ENCODE data around the gene REEP6.

The REEP6 gene

GRCh38 chr19:1446713-1447481, 44.1 kb upstream of the REEP6 start:
- Histone ChIP-seq H3K27ac (no peak overlapping the region), H3K36me3 (peaks cover 11% of the 10 kb centered on the region), H3K27me3 (ENCODE audit: insufficient read depth, low read depth, severe bottlenecking) (peaks cover 37% of the 10 kb centered on the region), H3K4me3 (ENCODE audit: low read depth, low read length) (peak overlapping the region; percentile 56), H3K9me3 (ENCODE audit: severe bottlenecking) (no peaks in the 10 kb centered on the region)
- no peak for TF ChIP-seq CTCF (IDR thresholded peaks at IDR 0.05; ENCODE audit: low read depth, low read length)
- DNase-seq: peak; percentile 33

GRCh38 chr19:1447504-1447903, 43.5 kb upstream of the REEP6 start:
- Histone ChIP-seq H3K9me3 (ENCODE audit: severe bottlenecking) (no peaks in the 10 kb centered on the region), H3K4me3 (ENCODE audit: low read depth, low read length) (no peak overlapping the region), H3K36me3 (peaks cover 5% of the 10 kb centered on the region), H3K27me3 (ENCODE audit: insufficient read depth, low read depth, severe bottlenecking) (peaks cover 43% of the 10 kb centered on the region), H3K27ac (no peak overlapping the region)
- TF ChIP-seq CTCF (IDR thresholded peaks at IDR 0.05; ENCODE audit: low read depth, low read length): no peak
- DNase-seq: no peak

GRCh38 chr19:1447944-1448343, 43.0 kb upstream of the REEP6 start:
- Histone ChIP-seq H3K4me3 (ENCODE audit: low read depth, low read length) (no peak overlapping the region), H3K9me3 (ENCODE audit: severe bottlenecking) (no peaks in the 10 kb centered on the region), H3K27me3 (ENCODE audit: insufficient read depth, low read depth, severe bottlenecking) (peaks cover 45% of the 10 kb centered on the region), H3K27ac (no peak overlapping the region), H3K36me3 (peaks cover under 1% of the 10 kb centered on the region)
- DNase-seq: no peak
- TF ChIP-seq CTCF (IDR thresholded peaks at IDR 0.05; ENCODE audit: low read depth, low read length): no peak

- TF ChIP-seq CTCF (IDR thresholded peaks at IDR 0.05; ENCODE audit: low read depth, low read length): no peak
- DNase-seq: peak; percentile 80
- Histone ChIP-seq H3K36me3 (no peaks in the 10 kb centered on the region), H3K27me3 (ENCODE audit: insufficient read depth, low read depth, severe bottlenecking) (peaks cover 45% of the 10 kb centered on the region), H3K27ac (peak within 1 kb of the TSS; percentile 31; the same call in 1 of the 2 replicates), H3K9me3 (ENCODE audit: severe bottlenecking) (no peaks in the 10 kb centered on the region), H3K4me3 (ENCODE audit: low read depth, low read length) (peak within 1 kb of the TSS; percentile 19)
Observed at GRCh38 chr19:1449467-1450442, 41.2 kb upstream of the REEP6 start, which contains the start of gene APC2. Gene APC2, plus strand, starts transcription at chr19:1450121. Its CDS starts 2,881 bp downstream, at chr19:1453002.

- Histone ChIP-seq H3K27ac (no peak overlapping the region), H3K36me3 (peaks cover 1% of the 10 kb centered on the region; the same call in 1 of the 2 replicates), H3K27me3 (ENCODE audit: insufficient read depth, low read depth, severe bottlenecking) (peaks cover 45% of the 10 kb centered on the region), H3K9me3 (ENCODE audit: severe bottlenecking) (no peaks in the 10 kb centered on the region), H3K4me3 (ENCODE audit: low read depth, low read length) (no peak overlapping the region)
- no peak for DNase-seq
- 0 out of 2 replicates have a peak, but pooled peaks have one; percentile 2 for TF ChIP-seq CTCF (IDR thresholded peaks at IDR 0.05; ENCODE audit: low read depth, low read length)
Observed at GRCh38 chr19:1450735-1451731, 39.9 kb upstream of the REEP6 start.

All from WERI-Rb-1 (cell line).